OCI-M2 (cell line): ENCODE results near the gene KCNT1.
"Not testable (repeated sequence)": the region's sequence is repeated elsewhere in the genome, so short reads cannot be mapped to it uniquely, and the experiment has no call there.

Experiments
- DNase-seq: peaks from one replicate; lab custom pipeline; 2025; ENCODE audit not compliant: unreplicated experiment; lab: John Stamatoyannopoulos, UW

KCNT1 gene

GRCh38 chr9:135701959-135702721 is at the start of gene KCNT1:
Gene KCNT1 (plus strand): TSS chr9:135702185. CDS start chr9:135702259, 74 bp downstream.
- no peak for DNase-seq

GRCh38 chr9:135655317-135655716 is 46.7 kb upstream of the KCNT1 start:
- no peak for DNase-seq

- DNase-seq: no peak
Observed at GRCh38 chr9:135657416-135657815, 44.6 kb upstream of the KCNT1 start.

GRCh38 chr9:135659252-135659651 is 42.7 kb upstream of the KCNT1 start:
- DNase-seq: no peak

GRCh38 chr9:135660407-135660806 is 41.6 kb upstream of the KCNT1 start:
- no peak for DNase-seq

GRCh38 chr9:135661816-135662560 is 40.0 kb upstream of the KCNT1 start:
- no peak for DNase-seq

- DNase-seq: no peak
Observed at GRCh38 chr9:135662758-135663450, 39.1 kb upstream of the KCNT1 start, which contains the start of gene LCN9. Gene LCN9 (plus strand): TSS chr9:135663309. CDS start chr9:135663322, 13 bp downstream.

GRCh38 chr9:135663451-135663770 is 38.6 kb upstream of the KCNT1 start:
- DNase-seq: no peak

GRCh38 chr9:135663857-135664256 is 38.1 kb upstream of the KCNT1 start:
- DNase-seq: no peak

GRCh38 chr9:135664266-135664665 is 37.7 kb upstream of the KCNT1 start:
- DNase-seq: no peak

GRCh38 chr9:135664801-135665794 is 36.9 kb upstream of the KCNT1 start:
- no peak for DNase-seq

GRCh38 chr9:135665795-135666189 is 36.2 kb upstream of the KCNT1 start:
- DNase-seq: no peak

- no peak for DNase-seq
Observed at GRCh38 chr9:135666534-135667462, 35.2 kb upstream of the KCNT1 start.

- no peak for DNase-seq
Observed at GRCh38 chr9:135667463-135668001, 34.5 kb upstream of the KCNT1 start.

GRCh38 chr9:135669018-135669417 is 33.0 kb upstream of the KCNT1 start:
- DNase-seq: not testable (repeated sequence)

GRCh38 chr9:135669616-135670285 is 32.2 kb upstream of the KCNT1 start:
- no peak for DNase-seq

- no peak for DNase-seq
Observed at GRCh38 chr9:135670721-135671590, 31.0 kb upstream of the KCNT1 start.

GRCh38 chr9:135671591-135672041 is 30.4 kb upstream of the KCNT1 start:
- DNase-seq: no peak
